B cell (primary cell): ENCODE results near the gene PSRC1.

Experiments
- CTCF ChIP-seq: fragments of 200-600 bp; IDR thresholded peaks from one replicate; pipeline ENCODE4 v1.8.0; 2022; ENCODE audit warnings: antibody characterized with exemption, mild to moderate bottlenecking
- EZH2 ChIP-seq: IDR thresholded peaks from 2 replicates; pipeline ENCODE4 v1.6.1; 2012; ENCODE audit warnings: borderline replicate concordance, low read depth, mild to moderate bottlenecking, moderate library complexity, low read length; ENCODE audit not compliant: insufficient read depth, poor library complexity, severe bottlenecking

GRCh38 chr1:109240158-109241152 lies 42.5 kb downstream of the PSRC1 start:
- no peak for TF ChIP-seq CTCF
- no peak for TF ChIP-seq EZH2
